Neuronal stem cell (in vitro differentiated cells): ENCODE results near the gene CAPZB.

Experiments used
- DNase-seq: peaks from one replicate; pipeline ENCODE4 v3.0.0-alpha.2; 2013; ENCODE audit warnings: low spot score
- H2AFZ ChIP-seq: one replicate; pipeline ENCODE4 v1.6.1; 2013; ENCODE audit warnings: mild to moderate bottlenecking, low read length, inconsistent platforms
- H2AK5ac ChIP-seq: 2 replicates; pipeline ENCODE4 v1.6.1; 2013; ENCODE audit warnings: low read depth, mild to moderate bottlenecking, inconsistent platforms, low read length, moderate library complexity, mixed read lengths
- H2BK120ac ChIP-seq: 2 replicates; pipeline ENCODE4 v1.6.1; 2013; ENCODE audit warnings: low read depth, mild to moderate bottlenecking, inconsistent platforms, low read length, moderate library complexity, mixed read lengths
- H2BK12ac ChIP-seq: one replicate; pipeline ENCODE4 v1.6.1; 2013; ENCODE audit warnings: low read length, inconsistent platforms
- H2BK15ac ChIP-seq: 2 replicates; pipeline ENCODE4 v1.6.1; 2013; ENCODE audit warnings: mild to moderate bottlenecking, low read length, inconsistent platforms, mixed read lengths
- H2BK5ac ChIP-seq: one replicate; pipeline ENCODE4 v1.6.1; 2013; ENCODE audit warnings: inconsistent platforms, mild to moderate bottlenecking, low read length, moderate library complexity
- H3K14ac ChIP-seq: one replicate; pipeline ENCODE4 v1.6.1; 2013; ENCODE audit warnings: low read length, inconsistent platforms
- H3K18ac ChIP-seq: 2 replicates; pipeline ENCODE4 v1.6.1; 2013; ENCODE audit warnings: low read length, inconsistent platforms
- H3K23ac ChIP-seq: 2 replicates; pipeline ENCODE4 v1.6.1; 2013; ENCODE audit warnings: low read depth, mild to moderate bottlenecking, mixed read lengths, low read length, inconsistent platforms; ENCODE audit not compliant: poor library complexity
- H3K27ac ChIP-seq: replicated peaks from 3 replicates; pipeline ENCODE4 v1.5.1; 2013; ENCODE audit warnings: low read length, inconsistent platforms
- H3K27me3 ChIP-seq, 3 experiments: 2 replicates each; pipeline ENCODE4 v1.6.1; 2013; ENCODE audit warnings: low read length in 3 of 3, mild to moderate bottlenecking in 2 of 3, inconsistent platforms in 1 of 3, low read depth in 1 of 3, mixed read lengths in 1 of 3, moderate library complexity in 1 of 3; ENCODE audit not compliant: control insufficient read depth in 3 of 3, insufficient read depth in 3 of 3
- H3K36me3 ChIP-seq, 2 donors: replicated peaks in 1 of 2; 2 replicates each; pipeline ENCODE4 v1.6.1; 2013; ENCODE audit warnings: low read length in 2 of 2; ENCODE audit not compliant: control insufficient read depth in 2 of 2, insufficient read depth in 2 of 2
- H3K4ac ChIP-seq: 2 replicates; pipeline ENCODE4 v1.6.1; 2013; ENCODE audit warnings: inconsistent platforms, mild to moderate bottlenecking, low read length, moderate library complexity
- H3K4me1 ChIP-seq, 2 donors: 1 replicate in 1 of 2; 2 replicates in 1 of 2; pipeline ENCODE4 v1.6.1; 2013; ENCODE audit warnings: low read length in 2 of 2, low read depth in 1 of 2; ENCODE audit not compliant: control insufficient read depth in 2 of 2, insufficient read depth in 1 of 2
- H3K4me2 ChIP-seq: one replicate; pipeline ENCODE4 v1.6.1; 2013; ENCODE audit warnings: mild to moderate bottlenecking, low read length, inconsistent platforms; ENCODE audit not compliant: insufficient read depth, poor library complexity, severe bottlenecking
- H3K4me3 ChIP-seq, 2 donors: 2 replicates each; pipeline ENCODE4 v1.5.1; 2013; ENCODE audit warnings: low read length in 2 of 2, mild to moderate bottlenecking in 2 of 2, inconsistent platforms in 1 of 2, moderate library complexity in 1 of 2
- H3K79me1 ChIP-seq: one replicate; pipeline ENCODE4 v1.6.1; 2013; ENCODE audit warnings: low read depth, mild to moderate bottlenecking, inconsistent platforms, low read length, moderate library complexity
- H3K9ac ChIP-seq: one replicate; pipeline ENCODE4 v1.6.1; 2013; ENCODE audit warnings: mild to moderate bottlenecking, low read depth, low read length, inconsistent platforms; ENCODE audit not compliant: poor library complexity
- H3K9me3 ChIP-seq, 2 donors: replicated peaks in 1 of 2; 2 replicates each; pipeline versions ENCODE3 to v1.6.1; 2013; ENCODE audit warnings: low read length in 2 of 2, mild to moderate bottlenecking in 2 of 2, inconsistent platforms in 1 of 2, low read depth in 1 of 2, mixed read lengths in 1 of 2, moderate library complexity in 1 of 2; ENCODE audit not compliant: control insufficient read depth in 2 of 2, insufficient read depth in 1 of 2
- H4K8ac ChIP-seq: one replicate; pipeline ENCODE4 v1.6.1; 2013; ENCODE audit warnings: low read depth, mild to moderate bottlenecking, inconsistent platforms, low read length, moderate library complexity
- H4K91ac ChIP-seq: one replicate; pipeline ENCODE4 v1.6.1; 2013; ENCODE audit warnings: low read length, low read depth, mild to moderate bottlenecking, inconsistent platforms; ENCODE audit not compliant: poor library complexity
- WGBS, 2 donors: extraction: QIAGEN DNeasy Blood & Tissue Kit; methylation state at CpG; one replicate each; pipeline ENCODE4 v1.1.7; 2013; ENCODE audit warnings: missing lambda C conversion rate in 2 of 2, mixed read lengths in 1 of 2; ENCODE audit not compliant: insufficient read length in 2 of 2, insufficient replicate concordance in 1 of 2; ENCODE audit errors: extremely low coverage in 2 of 2; 5-methylcytosine and 5-hydroxymethylcytosine counted together

The CAPZB gene

DNA sequence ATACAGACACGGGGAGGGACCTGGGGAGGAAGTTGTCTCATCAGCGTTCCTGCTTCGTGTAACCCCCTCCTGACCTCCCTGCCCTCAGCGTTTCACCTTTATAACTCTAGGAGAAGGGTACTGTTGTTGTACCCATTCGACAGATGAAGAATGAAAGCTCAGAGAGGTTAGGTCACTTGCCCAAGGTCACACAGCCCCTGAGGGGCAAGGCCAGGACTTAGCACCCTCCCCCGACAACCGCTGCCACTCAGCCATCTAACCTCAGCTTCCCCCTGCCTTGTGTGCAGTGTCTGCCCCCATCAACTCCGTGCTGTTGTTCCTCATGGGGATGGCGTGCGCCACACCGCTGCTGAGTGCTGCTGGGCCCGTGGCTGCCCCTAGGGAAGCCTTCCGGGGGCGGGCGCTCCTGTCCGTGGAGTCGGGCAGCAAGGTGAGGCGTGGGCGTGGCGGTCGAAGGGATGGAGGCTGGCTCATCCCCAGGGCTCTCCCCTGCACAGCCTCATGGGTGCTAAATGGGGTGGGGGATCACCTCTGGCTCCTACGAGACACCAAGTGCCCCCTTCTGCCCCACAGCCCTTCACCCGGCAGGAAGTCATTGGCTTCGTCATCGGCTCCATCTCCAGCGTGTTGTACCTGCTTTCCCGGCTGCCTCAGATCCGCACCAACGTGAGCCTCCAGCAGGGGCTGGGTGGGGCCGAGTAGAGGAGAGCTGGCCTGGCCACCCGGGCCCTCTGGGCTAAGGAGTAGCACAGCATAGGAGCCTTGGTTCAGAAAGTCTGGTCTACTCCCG is 159.2 kb downstream of the CAPZB start:
- Histone ChIP-seq H4K8ac (peak overlapping the region; percentile 43), H3K4ac (no peak overlapping the region), H4K91ac (no peak overlapping the region), H3K36me3 (peaks cover 19 to 76% of the 10 kb centered on the region in 2 donors), H2AFZ (no peak overlapping the region), H3K27me3 (no peaks in the 10 kb centered on the region), H2BK5ac (no peak overlapping the region), H2BK15ac (no peak overlapping the region), H2BK120ac (no peak overlapping the region), H3K23ac (peak overlapping the region; percentile 85), H3K18ac (no peak overlapping the region), H3K79me1 (peaks cover 6% of the 10 kb centered on the region), H3K9ac (peak overlapping the region; percentile 44), H2BK12ac (no peak overlapping the region), H3K9me3 (peaks cover 0 to 2% of the 10 kb centered on the region in 2 donors), H3K27ac (no peak overlapping the region), H3K4me2 (no peak overlapping the region), H3K14ac (peak overlapping the region; percentile 8), H3K4me3 (peak overlapping the region in 1 of 2 donors; percentile 16), H2AK5ac (no peak overlapping the region), H3K4me1 (no peaks in the 10 kb centered on the region)
- WGBS, 2 donors = no CpG with 5 or more reads among the region's 32 CpGs
- no peak for DNase-seq

DNA sequence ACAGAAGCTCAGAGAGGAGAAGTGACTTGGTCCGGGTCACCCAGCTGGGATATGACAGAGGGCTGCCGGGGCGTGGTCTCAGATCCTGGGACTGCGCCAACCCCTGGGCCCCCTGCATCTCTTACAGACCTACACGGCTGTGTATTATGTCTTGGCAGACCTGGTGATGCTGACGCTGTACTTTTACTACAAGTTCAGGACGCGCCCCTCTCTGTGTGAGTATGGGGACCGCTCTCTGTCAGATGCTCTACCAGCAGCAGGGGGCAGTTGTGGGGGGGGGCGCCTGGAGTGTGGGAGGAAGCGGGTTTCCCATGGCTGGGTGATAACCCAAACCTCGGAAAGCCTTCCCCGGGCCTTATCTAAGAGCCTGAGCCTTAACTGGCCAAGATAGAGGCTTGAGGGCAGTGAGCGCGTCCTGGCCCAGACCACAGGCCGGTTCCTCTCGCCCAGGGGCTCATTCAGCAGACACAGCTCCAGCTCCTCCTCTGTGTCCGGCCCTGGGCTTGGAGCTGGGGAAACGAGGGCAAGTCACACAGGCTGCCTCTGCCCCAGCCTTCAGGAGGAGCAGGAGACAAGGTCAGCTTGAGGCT is 159.9 kb downstream of the CAPZB start:
- H3K14ac ChIP-seq = no peak overlapping the region
- no peak overlapping the region for H3K4ac ChIP-seq
- peaks cover 6% of the 10 kb centered on the region for H3K79me1 ChIP-seq
- DNase-seq = no peak
- no peak overlapping the region for H3K4me2 ChIP-seq
- no peak overlapping the region for H2AK5ac ChIP-seq
- no peaks in the 10 kb centered on the region for H3K4me1 ChIP-seq
- WGBS, 2 donors = no CpG with 5 or more reads among the region's 19 CpGs
- no peak overlapping the region for H3K18ac ChIP-seq
- H3K4me3 ChIP-seq = no peak overlapping the region
- no peak overlapping the region for H3K23ac ChIP-seq
- no peak overlapping the region for H3K27ac ChIP-seq
- H2BK120ac ChIP-seq = no peak overlapping the region
- H2BK12ac ChIP-seq = no peak overlapping the region
- H2BK5ac ChIP-seq = no peak overlapping the region
- H3K36me3 ChIP-seq = peaks cover 19 to 76% of the 10 kb centered on the region in 2 donors
- no peak overlapping the region for H2BK15ac ChIP-seq
- no peak overlapping the region for H4K91ac ChIP-seq
- no peaks in the 10 kb centered on the region for H3K27me3 ChIP-seq
- no peak overlapping the region for H3K9ac ChIP-seq
- no peak overlapping the region for H2AFZ ChIP-seq
- no peak overlapping the region for H4K8ac ChIP-seq
- peaks cover 0 to 2% of the 10 kb centered on the region in 2 donors for H3K9me3 ChIP-seq

DNA sequence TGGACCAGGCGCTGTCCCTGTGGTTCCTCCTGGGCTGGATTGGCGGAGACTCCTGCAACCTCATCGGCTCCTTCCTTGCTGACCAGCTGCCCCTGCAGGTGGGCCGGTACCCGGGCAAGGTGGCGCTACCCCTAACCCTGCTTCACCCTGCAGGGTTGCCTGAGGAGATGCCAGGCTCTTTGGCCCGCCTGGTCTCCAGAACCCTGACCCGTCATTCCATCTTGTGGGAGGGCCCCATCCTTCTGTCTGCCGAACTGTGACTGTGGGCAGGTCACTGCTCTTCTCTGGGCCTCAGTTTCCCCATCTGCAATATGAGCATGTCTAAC is 160.7 kb downstream of the CAPZB start:
- Histone ChIP-seq H2BK15ac (no peak overlapping the region), H3K27ac (no peak overlapping the region), H2BK5ac (no peak overlapping the region), H3K4me1 (no peaks in the 10 kb centered on the region), H3K14ac (no peak overlapping the region), H2AFZ (no peak overlapping the region), H3K79me1 (peaks cover 6% of the 10 kb centered on the region), H3K4me2 (no peak overlapping the region), H3K4me3 (no peak overlapping the region), H2BK120ac (no peak overlapping the region), H4K91ac (no peak overlapping the region), H3K4ac (no peak overlapping the region), H3K9me3 (no peaks in the 10 kb centered on the region), H2BK12ac (no peak overlapping the region), H3K23ac (peak overlapping the region; percentile 55), H3K27me3 (no peaks in the 10 kb centered on the region), H3K18ac (no peak overlapping the region), H3K36me3 (peaks cover 19 to 72% of the 10 kb centered on the region in 2 donors), H2AK5ac (no peak overlapping the region), H3K9ac (no peak overlapping the region), H4K8ac (no peak overlapping the region)
- no peak for DNase-seq
- WGBS, 2 donors = no CpG with 5 or more reads among the region's 9 CpGs

DNA sequence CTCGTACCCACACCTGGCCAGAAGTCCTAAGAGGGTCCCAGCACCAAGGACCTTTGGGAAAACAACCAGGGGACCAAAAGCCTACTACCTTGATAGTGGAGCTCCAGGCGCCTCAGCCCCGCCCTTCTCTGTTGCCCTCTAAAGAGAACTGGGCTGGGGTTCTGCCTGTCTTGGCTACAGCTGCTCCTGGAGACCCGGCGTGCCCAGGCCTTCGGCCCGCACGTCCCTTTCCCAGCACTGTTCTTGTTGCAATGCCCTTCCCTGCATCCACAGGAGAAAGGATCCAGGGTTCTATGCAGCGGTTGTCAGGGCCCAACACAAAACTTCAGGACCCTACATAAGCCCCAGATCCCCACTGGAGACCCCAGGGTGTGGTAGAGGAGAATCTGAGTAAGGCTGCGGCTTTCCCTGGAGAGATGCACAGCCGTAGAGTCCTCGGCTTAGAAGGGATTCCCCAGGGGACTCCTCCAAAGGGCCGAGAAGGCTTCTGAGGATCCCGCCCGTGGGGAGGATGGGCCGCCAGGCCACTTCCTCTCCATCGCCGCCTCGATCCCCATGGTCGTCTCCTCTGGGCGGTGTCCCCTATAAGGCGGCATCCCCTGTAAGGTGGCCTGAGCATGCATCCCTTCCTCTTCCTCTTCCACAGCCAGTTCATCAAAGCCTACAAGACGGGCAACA is 161.2 kb downstream of the CAPZB start:
- Histone ChIP-seq H3K36me3 (peaks cover 19 to 72% of the 10 kb centered on the region in 2 donors), H3K9me3 (no peaks in the 10 kb centered on the region), H3K79me1 (peaks cover 6% of the 10 kb centered on the region), H2BK5ac (no peak overlapping the region), H3K18ac (no peak overlapping the region), H3K23ac (peak overlapping the region; percentile 55), H3K27me3 (no peaks in the 10 kb centered on the region), H4K8ac (no peak overlapping the region), H3K4me3 (no peak overlapping the region), H2AK5ac (no peak overlapping the region), H2AFZ (no peak overlapping the region), H3K4me2 (no peak overlapping the region), H2BK12ac (no peak overlapping the region), H2BK15ac (no peak overlapping the region), H3K4me1 (no peaks in the 10 kb centered on the region), H3K9ac (no peak overlapping the region), H4K91ac (no peak overlapping the region), H3K14ac (no peak overlapping the region), H3K4ac (no peak overlapping the region), H2BK120ac (no peak overlapping the region), H3K27ac (no peak overlapping the region)
- DNase-seq = no peak
- no CpG with 5 or more reads among the region's 23 CpGs for WGBS, 2 donors
